Activated naive CD8-positive, alpha-beta T cell (primary cell): ENCODE data around the gene GJD3.

ENCODE experiments used
- H3K27ac Mint-ChIP-seq: one replicate; pipeline ENCODE4 v1.8.0; 2021; ENCODE audit warnings: mixed read lengths
- H3K27me3 Mint-ChIP-seq: one replicate; pipeline ENCODE4 v1.8.0; 2021; ENCODE audit warnings: mixed read lengths
- H3K36me3 Mint-ChIP-seq: one replicate; pipeline ENCODE4 v1.8.0; 2021; ENCODE audit warnings: mixed read lengths
- H3K4me1 Mint-ChIP-seq: one replicate; pipeline ENCODE4 v1.8.0; 2021; ENCODE audit warnings: low read depth, mixed read lengths
- H3K4me3 Mint-ChIP-seq: one replicate; pipeline ENCODE4 v1.8.0; 2021; ENCODE audit warnings: mild to moderate bottlenecking, mixed read lengths
- H3K9me3 Mint-ChIP-seq: one replicate; pipeline ENCODE4 v1.8.0; 2021; ENCODE audit warnings: low read depth, mixed read lengths

The GJD3 gene

GRCh38 chr17:40361063-40361924 lies 3.2 kb downstream of the GJD3 start:
- peaks cover 1% of the 10 kb centered on the region for H3K27me3 Mint-ChIP-seq
- H3K9me3 Mint-ChIP-seq = no peaks in the 10 kb centered on the region
- H3K27ac Mint-ChIP-seq = no peak overlapping the region
- peaks cover 12% of the 10 kb centered on the region for H3K4me1 Mint-ChIP-seq
- H3K36me3 Mint-ChIP-seq = no peaks in the 10 kb centered on the region
- peak overlapping the region; percentile 30 for H3K4me3 Mint-ChIP-seq

GRCh38 chr17:40360091-40360490 lies 4.4 kb downstream of the GJD3 start:
- peaks cover 1% of the 10 kb centered on the region for H3K27me3 Mint-ChIP-seq
- peaks cover 12% of the 10 kb centered on the region for H3K4me1 Mint-ChIP-seq
- H3K36me3 Mint-ChIP-seq = no peaks in the 10 kb centered on the region
- H3K4me3 Mint-ChIP-seq = no peak overlapping the region
- no peaks in the 10 kb centered on the region for H3K9me3 Mint-ChIP-seq
- no peak overlapping the region for H3K27ac Mint-ChIP-seq

DNA sequence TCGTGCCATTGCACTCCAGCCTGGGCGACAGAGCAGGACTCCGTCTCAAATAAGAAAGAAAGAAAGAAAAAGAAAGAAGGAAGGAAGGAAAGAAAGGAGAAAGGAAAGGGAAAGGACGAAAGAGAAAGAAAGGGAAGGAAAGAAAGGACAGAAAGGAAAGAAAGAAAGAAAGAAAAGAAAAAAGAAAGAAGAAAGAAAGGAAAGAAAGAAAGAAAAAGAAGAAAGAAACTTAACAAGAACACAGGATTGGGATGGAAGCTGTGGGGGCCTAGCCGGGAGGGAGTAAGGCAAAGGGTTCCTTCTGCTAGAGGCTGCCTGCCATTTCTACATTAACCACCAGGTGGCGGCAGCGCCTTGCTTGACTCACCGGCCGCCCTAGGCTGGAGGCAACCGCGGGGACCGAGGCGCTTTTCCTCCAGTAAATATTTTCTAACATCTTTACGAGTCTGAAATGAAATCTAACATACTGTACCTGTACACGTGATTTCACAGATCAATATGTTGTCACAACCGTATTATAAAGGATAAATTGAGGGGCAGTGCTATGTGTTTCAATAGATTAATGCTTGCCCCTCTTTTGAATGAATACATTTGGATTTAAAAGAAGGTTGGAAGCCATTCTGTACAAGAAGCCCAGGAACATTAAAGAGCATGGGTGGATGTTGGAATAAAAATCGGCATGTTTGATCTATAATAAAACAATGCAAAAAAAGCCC lies 6.1 kb downstream of the GJD3 start:
- Mint-ChIP-seq H3K27ac (peak overlapping the region; percentile 22), H3K9me3 (no peaks in the 10 kb centered on the region), H3K4me1 (peaks cover 11% of the 10 kb centered on the region), H3K36me3 (no peaks in the 10 kb centered on the region), H3K4me3 (peak overlapping the region; percentile 38), H3K27me3 (peaks cover 1% of the 10 kb centered on the region)

DNA sequence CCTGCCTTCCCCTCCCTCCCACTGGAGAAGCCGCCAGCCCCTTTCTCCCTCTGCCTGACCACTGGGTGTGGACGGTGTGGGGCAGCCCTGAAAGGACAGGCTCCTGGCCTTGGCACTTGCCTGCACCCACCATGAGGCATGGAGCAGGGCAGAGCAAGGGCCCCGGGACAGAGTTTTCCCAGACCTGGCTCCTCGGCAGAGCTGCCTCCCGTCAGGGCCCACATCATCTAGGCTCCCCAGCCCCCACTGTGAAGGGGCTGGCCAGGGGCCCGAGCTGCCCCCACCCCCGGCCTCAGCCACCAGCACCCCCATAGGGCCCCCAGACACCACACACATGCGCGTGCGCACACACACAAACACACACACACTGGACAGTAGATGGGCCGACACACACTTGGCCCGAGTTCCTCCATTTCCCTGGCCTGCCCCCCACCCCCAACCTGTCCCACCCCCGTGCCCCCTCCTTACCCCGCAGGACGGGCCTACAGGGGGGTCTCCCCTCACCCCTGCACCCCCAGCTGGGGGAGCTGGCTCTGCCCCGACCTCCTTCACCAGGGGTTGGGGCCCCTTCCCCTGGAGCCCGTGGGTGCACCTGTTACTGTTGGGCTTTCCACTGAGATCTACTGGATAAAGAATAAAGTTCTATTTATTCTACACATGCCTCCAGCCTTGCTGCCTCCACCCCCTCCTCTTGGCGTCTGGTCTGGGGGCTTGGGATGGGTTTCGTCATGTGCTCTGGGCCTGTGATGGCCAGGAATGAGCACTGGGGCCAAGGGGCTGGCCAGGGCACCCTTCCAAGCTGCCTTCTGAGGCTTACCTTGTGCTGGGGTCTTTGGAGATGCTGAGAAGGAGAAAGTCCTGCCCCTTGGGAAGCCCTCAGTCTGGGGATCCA lies 7.3 kb downstream of the GJD3 start:
- Mint-ChIP-seq H3K36me3 (peaks cover 4% of the 10 kb centered on the region), H3K27ac (no peak overlapping the region), H3K27me3 (no peaks in the 10 kb centered on the region), H3K9me3 (no peaks in the 10 kb centered on the region), H3K4me3 (no peak overlapping the region), H3K4me1 (peaks cover 19% of the 10 kb centered on the region)

- H3K36me3 Mint-ChIP-seq = peaks cover 5% of the 10 kb centered on the region
- no peaks in the 10 kb centered on the region for H3K9me3 Mint-ChIP-seq
- H3K27ac Mint-ChIP-seq = no peak overlapping the region
- H3K4me3 Mint-ChIP-seq = no peak overlapping the region
- no peaks in the 10 kb centered on the region for H3K27me3 Mint-ChIP-seq
- H3K4me1 Mint-ChIP-seq = peaks cover 24% of the 10 kb centered on the region
Observed at GRCh38 chr17:40355804-40356758, 8.5 kb downstream of the GJD3 start.

DNA sequence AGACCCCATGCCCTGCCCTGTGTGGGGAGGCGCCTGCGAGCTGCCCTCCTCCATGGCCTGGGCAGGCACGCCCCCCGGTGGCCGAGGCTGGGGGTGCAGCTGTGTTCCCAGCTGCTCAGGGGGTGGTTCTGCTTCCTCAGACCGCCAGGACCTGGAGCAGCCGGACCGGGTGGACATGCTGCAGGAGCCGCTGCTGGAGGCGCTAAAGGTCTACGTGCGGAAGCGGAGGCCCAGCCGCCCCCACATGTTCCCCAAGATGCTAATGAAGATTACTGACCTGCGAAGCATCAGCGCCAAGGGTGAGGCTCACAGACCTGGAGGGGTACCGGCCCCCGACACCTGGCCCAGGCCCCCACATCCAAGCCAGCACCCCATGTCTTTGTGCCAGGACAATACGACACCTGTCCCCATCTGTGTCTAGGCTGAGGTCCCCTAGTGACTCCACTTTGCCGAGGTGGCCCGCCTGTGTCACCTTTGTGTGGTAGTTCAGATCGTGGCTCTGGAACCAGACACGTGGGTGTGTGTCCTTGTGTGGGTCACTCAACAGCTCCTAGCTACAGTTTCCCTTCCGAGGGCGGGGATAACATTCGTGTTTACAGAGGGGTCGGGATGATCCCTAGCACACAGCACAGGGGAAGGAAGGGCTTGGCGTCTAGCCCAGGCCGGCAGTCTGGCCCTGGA lies 9.3 kb downstream of the GJD3 start:
- peaks cover 24% of the 10 kb centered on the region for H3K4me1 Mint-ChIP-seq
- no peak overlapping the region for H3K27ac Mint-ChIP-seq
- H3K9me3 Mint-ChIP-seq = no peaks in the 10 kb centered on the region
- no peak overlapping the region for H3K4me3 Mint-ChIP-seq
- H3K27me3 Mint-ChIP-seq = no peaks in the 10 kb centered on the region
- peaks cover 5% of the 10 kb centered on the region for H3K36me3 Mint-ChIP-seq

GRCh38 chr17:40354221-40355122 lies 10.1 kb downstream of the GJD3 start:
- H3K27me3 Mint-ChIP-seq = no peaks in the 10 kb centered on the region
- no peak overlapping the region for H3K4me3 Mint-ChIP-seq
- H3K4me1 Mint-ChIP-seq = peaks cover 30% of the 10 kb centered on the region
- no peak overlapping the region for H3K27ac Mint-ChIP-seq
- H3K36me3 Mint-ChIP-seq = peaks cover 5% of the 10 kb centered on the region
- no peaks in the 10 kb centered on the region for H3K9me3 Mint-ChIP-seq

DNA sequence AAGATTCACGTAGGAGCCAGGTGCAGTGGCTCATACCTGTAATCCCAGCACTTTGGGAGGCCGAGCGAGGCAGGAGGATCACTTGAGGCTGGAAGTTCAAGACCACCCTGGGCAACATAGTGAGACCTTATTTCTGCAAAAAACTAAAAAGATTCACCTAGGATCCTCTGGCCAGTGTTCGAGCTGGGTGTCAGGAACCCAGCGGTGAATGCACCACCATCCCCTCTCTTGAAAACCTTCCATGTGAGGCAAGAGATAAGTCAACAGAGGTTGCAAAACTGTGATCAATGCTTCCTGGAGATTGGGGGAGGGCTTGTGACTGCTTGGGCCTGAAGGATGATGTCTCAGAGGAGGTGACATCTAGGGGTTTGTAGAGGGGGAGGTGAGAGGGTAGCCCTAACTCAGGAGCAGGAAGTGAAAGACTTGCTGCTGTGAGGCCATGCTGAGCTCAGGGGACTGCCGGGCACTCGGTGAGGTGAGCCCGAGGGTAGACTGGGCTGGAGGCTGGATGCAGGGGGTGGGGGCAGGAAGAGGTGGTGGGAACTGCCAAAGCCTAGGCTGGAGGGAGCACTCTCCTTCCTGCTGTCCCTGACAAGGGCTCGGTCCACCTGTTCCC lies 11.7 kb downstream of the GJD3 start:
- H3K36me3 Mint-ChIP-seq = peaks cover 5% of the 10 kb centered on the region
- peak overlapping the region; percentile 82 for H3K27ac Mint-ChIP-seq
- H3K27me3 Mint-ChIP-seq = no peaks in the 10 kb centered on the region
- H3K4me1 Mint-ChIP-seq = peaks cover 33% of the 10 kb centered on the region
- no peaks in the 10 kb centered on the region for H3K9me3 Mint-ChIP-seq
- H3K4me3 Mint-ChIP-seq = no peak overlapping the region

- Mint-ChIP-seq H3K27ac (peak overlapping the region; percentile 82), H3K4me1 (peaks cover 38% of the 10 kb centered on the region), H3K36me3 (peaks cover 5% of the 10 kb centered on the region), H3K4me3 (no peak overlapping the region), H3K27me3 (no peaks in the 10 kb centered on the region), H3K9me3 (no peaks in the 10 kb centered on the region)
Observed at GRCh38 chr17:40352237-40352778, 12.2 kb downstream of the GJD3 start.

- Mint-ChIP-seq H3K4me3 (no peak overlapping the region), H3K9me3 (no peaks in the 10 kb centered on the region), H3K36me3 (peaks cover 5% of the 10 kb centered on the region), H3K4me1 (peaks cover 45% of the 10 kb centered on the region), H3K27me3 (no peaks in the 10 kb centered on the region), H3K27ac (no peak overlapping the region)
Observed at GRCh38 chr17:40351359-40352236, 12.9 kb downstream of the GJD3 start.

DNA sequence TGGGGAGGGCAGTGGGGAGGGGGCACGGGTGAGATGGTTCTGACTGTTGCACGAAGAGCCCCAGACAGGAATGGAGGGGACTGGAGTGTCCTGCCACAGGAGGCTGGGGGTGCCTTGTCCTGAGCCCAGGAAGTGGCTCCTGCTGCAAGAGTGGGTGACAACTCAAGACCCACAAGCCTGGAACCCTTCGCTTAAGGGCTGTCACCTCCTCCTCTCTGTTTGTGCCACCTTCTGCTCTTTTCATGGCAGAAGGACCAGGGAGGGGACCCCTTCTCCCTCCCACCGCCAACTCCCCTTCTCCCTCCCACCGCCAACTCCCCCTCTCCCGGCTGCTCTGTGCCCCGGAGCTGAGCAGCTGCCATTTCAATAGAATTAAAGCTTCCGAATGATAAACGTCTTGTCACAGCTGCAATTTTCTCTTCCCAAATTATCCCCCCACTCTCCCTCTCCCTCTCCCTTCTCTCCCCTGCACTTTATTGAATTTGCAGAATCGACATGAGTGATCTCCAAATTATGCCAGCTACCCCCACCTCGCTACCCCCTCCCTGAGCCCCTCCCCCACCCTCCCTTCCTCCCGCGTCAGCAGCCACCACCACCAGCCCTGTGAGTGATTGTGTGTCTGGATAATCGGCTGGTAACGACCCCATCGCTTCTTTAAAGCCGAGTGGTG lies 13.7 kb downstream of the GJD3 start:
- H3K36me3 Mint-ChIP-seq = peaks cover 5% of the 10 kb centered on the region

More for the DNA sequence above, 13.7 kb downstream of the GJD3 start:
- no peaks in the 10 kb centered on the region for H3K27me3 Mint-ChIP-seq
- H3K4me3 Mint-ChIP-seq = no peak overlapping the region
- no peak overlapping the region for H3K27ac Mint-ChIP-seq
- H3K4me1 Mint-ChIP-seq = peaks cover 52% of the 10 kb centered on the region
- no peaks in the 10 kb centered on the region for H3K9me3 Mint-ChIP-seq
